GM18868 (cell line): ENCODE results near the gene CXXC5.

Experiments
- ATAC-seq: cut with Tn5 transposase; IDR thresholded peaks from one replicate; pipeline ENCODE4 v1.9.1; 2021; ENCODE audit warnings: mild to moderate bottlenecking, moderate library complexity; ENCODE audit not compliant: unreplicated experiment

Gene CXXC5

GRCh38 chr5:139650689-139651042 is 2.5 kb downstream of the CXXC5 start:
- no peak for ATAC-seq

GRCh38 chr5:139651043-139651834 is 3.1 kb downstream of the CXXC5 start:
- no peak for ATAC-seq

GRCh38 chr5:139651853-139652787 is 4.0 kb downstream of the CXXC5 start:
- peak; percentile 36 for ATAC-seq

- peak; percentile 43 for ATAC-seq
Measured at GRCh38 chr5:139652788-139653241, 4.7 kb downstream of the CXXC5 start.

GRCh38 chr5:139653616-139654015 is 5.5 kb downstream of the CXXC5 start:
- no peak for ATAC-seq

GRCh38 chr5:139654464-139654863 is 6.3 kb downstream of the CXXC5 start:
- no peak for ATAC-seq

- no peak for ATAC-seq
Measured at GRCh38 chr5:139654871-139655491, 6.8 kb downstream of the CXXC5 start.

GRCh38 chr5:139655727-139656271 is 7.7 kb downstream of the CXXC5 start:
- no peak for ATAC-seq

GRCh38 chr5:139657363-139658321 is 9.5 kb downstream of the CXXC5 start:
- ATAC-seq, result no peak

- ATAC-seq, result no peak
Measured at GRCh38 chr5:139658501-139658927, 10.4 kb downstream of the CXXC5 start.

GRCh38 chr5:139658928-139659667 is 10.9 kb downstream of the CXXC5 start:
- no peak for ATAC-seq

GRCh38 chr5:139659695-139660101 is 11.5 kb downstream of the CXXC5 start:
- ATAC-seq, result no peak

- no peak for ATAC-seq
Measured at GRCh38 chr5:139660105-139660922, 12.2 kb downstream of the CXXC5 start.

GRCh38 chr5:139660923-139661814 is 13.0 kb downstream of the CXXC5 start:
- peak; percentile 40 for ATAC-seq

- ATAC-seq, result no peak
Measured at GRCh38 chr5:139662617-139663016, 14.5 kb downstream of the CXXC5 start.

- ATAC-seq, result no peak
Measured at GRCh38 chr5:139663207-139664085, 15.3 kb downstream of the CXXC5 start.
